Adrenal gland (tissue), 5 donors: ENCODE data around the gene PTGIR.

Experiments used
- CTCF ChIP-seq, 6 experiments: fragments of 450-650 bp in 4 of 6; fragments of 200-600 bp in 2 of 6; sonication (generic) in 1 of 6; IDR thresholded peaks; 1 replicate in 5 of 6; 2 replicates in 1 of 6; pipeline versions ENCODE4 v1.5.1 to v1.8.0; 2016 to 2021; ENCODE audit warnings: antibody characterized with exemption in 6 of 6, mild to moderate bottlenecking in 2 of 6, moderate library complexity in 1 of 6
- POLR2A ChIP-seq, 2 donors: fragments of 450-650 bp; IDR thresholded peaks; one replicate each; pipeline ENCODE4 v1.6.1; 2017; ENCODE audit warnings: antibody characterized with exemption in 2 of 2, mild to moderate bottlenecking in 2 of 2, moderate library complexity in 1 of 2
- donor health status: DM: no; HTN: no; CAD: no.

GRCh38 chr19:46579361-46579879, 45.5 kb downstream of the PTGIR start:
- TF ChIP-seq CTCF (IDR thresholded peaks at IDR 0.05) (peak in 3 of 6 experiments; percentile 10 to 46 (median 28)), POLR2A (IDR thresholded peaks at IDR 0.05) (no peak)
